Activated CD8-positive, alpha-beta memory T cell treated with anti-CD3 and anti-CD28 coated beads for 48 hours (primary cell): ENCODE data around the gene SNRK.

Source experiments
- DNase-seq, 3 experiments: peaks; one replicate each; pipeline ENCODE4 v3.0.0-alpha.2; 2020; ENCODE audit warnings: low read depth in 2 of 3, low spot score in 2 of 3

The SNRK gene

GRCh38 chr3:43266995-43267394 lies 19.3 kb upstream of the SNRK start:
- no peak for DNase-seq

GRCh38 chr3:43268636-43269035 lies 17.7 kb upstream of the SNRK start:
- DNase-seq: no peak

- no peak for DNase-seq
Observed at GRCh38 chr3:43270078-43270477, 16.3 kb upstream of the SNRK start.

- no peak for DNase-seq
Observed at GRCh38 chr3:43273416-43273815, 12.9 kb upstream of the SNRK start.

- DNase-seq: no peak
Observed at GRCh38 chr3:43279082-43279481, 7.3 kb upstream of the SNRK start.

GRCh38 chr3:43279532-43279931 lies 6.8 kb upstream of the SNRK start:
- DNase-seq: no peak

- no peak for DNase-seq
Observed at GRCh38 chr3:43281020-43281419, 5.3 kb upstream of the SNRK start.

- DNase-seq: no peak
Observed at GRCh38 chr3:43284171-43284570, 2.2 kb upstream of the SNRK start.

- DNase-seq: no peak
Observed at GRCh38 chr3:43285644-43286043, 696 bp upstream of the SNRK start.

- DNase-seq: no peak
Observed at GRCh38 chr3:43286841-43287499, 630 bp downstream of the SNRK start.

- no peak for DNase-seq
Observed at GRCh38 chr3:43287500-43287873, 1.1 kb downstream of the SNRK start.

GRCh38 chr3:43288366-43288765 lies 2.0 kb downstream of the SNRK start:
- DNase-seq: no peak

GRCh38 chr3:43288850-43289249 lies 2.5 kb downstream of the SNRK start:
- no peak for DNase-seq

GRCh38 chr3:43289401-43289800 lies 3.1 kb downstream of the SNRK start:
- no peak for DNase-seq

GRCh38 chr3:43289841-43290470 lies 3.6 kb downstream of the SNRK start:
- DNase-seq: no peak

- no peak for DNase-seq
Observed at GRCh38 chr3:43290956-43291355, 4.6 kb downstream of the SNRK start.

GRCh38 chr3:43291546-43291945 lies 5.2 kb downstream of the SNRK start:
- no peak for DNase-seq

GRCh38 chr3:43294975-43295374 lies 8.6 kb downstream of the SNRK start:
- DNase-seq: no peak

GRCh38 chr3:43296565-43296964 lies 10.2 kb downstream of the SNRK start:
- peak in 1 of 3 experiments; percentile 22 for DNase-seq

- no peak for DNase-seq
Observed at GRCh38 chr3:43298292-43298691, 12.0 kb downstream of the SNRK start.

- DNase-seq: no peak
Observed at GRCh38 chr3:43298761-43299160, 12.4 kb downstream of the SNRK start.

GRCh38 chr3:43302116-43302880 lies 16.0 kb downstream of the SNRK start:
- no peak for DNase-seq
